ENCODE measurements around the gene ZNF578. TPM values are rescaled to one million over a fixed set of nuclear protein-coding genes. Genes with fewer than 3 reads are reported as not detected.
"Not testable (repeated sequence)": the region's sequence is repeated elsewhere in the genome, so short reads cannot be mapped to it uniquely, and the experiment has no call there.

ZNF578 gene
- total RNA-seq, 2 experiments from 2014 or later, result 0.77 to 1.1 TPM

GRCh38 chr19:52485064-52485463 lies 31.7 kb downstream of the ZNF578 start:
- POLR2A ChIA-PET; intact Hi-C loops (cut with DNase I, micrococcal nuclease); H3K27ac Mint-ChIP-seq; H3K27me3 Mint-ChIP-seq; ATAC-seq; H3K4me1 Mint-ChIP-seq; H3K4me3 Mint-ChIP-seq; DNase-seq; CTCF ChIA-PET: not testable (repeated sequence)
- Mint-ChIP-seq H3K36me3 (ENCODE audit: low read depth) (peaks cover 24% of the 10 kb centered on the region), H3K9me3 (ENCODE audit: low read depth) (peaks cover 39% of the 10 kb centered on the region)

GRCh38 chr19:52485561-52486240 lies 32.3 kb downstream of the ZNF578 start:
- CTCF ChIA-PET; POLR2A ChIA-PET; H3K4me3 Mint-ChIP-seq; H3K27me3 Mint-ChIP-seq; intact Hi-C loops (cut with DNase I, micrococcal nuclease); ATAC-seq; H3K4me1 Mint-ChIP-seq; H3K27ac Mint-ChIP-seq; DNase-seq: not testable (repeated sequence)
- peaks cover 21% of the 10 kb centered on the region for H3K36me3 Mint-ChIP-seq (ENCODE audit: low read depth)
- peaks cover 38% of the 10 kb centered on the region for H3K9me3 Mint-ChIP-seq (ENCODE audit: low read depth)

GRCh38 chr19:52492201-52492993 lies 39.0 kb downstream of the ZNF578 start:
- ATAC-seq, result peak; percentile 58
- ChIA-PET POLR2A (no interaction called here), CTCF (no interaction called here)
- DNase-seq, result peak; percentile 54
- Mint-ChIP-seq H3K9me3 (ENCODE audit: low read depth) (peaks cover 32% of the 10 kb centered on the region), H3K27me3 (peaks cover 7% of the 10 kb centered on the region), H3K4me3 (no peak overlapping the region), H3K36me3 (ENCODE audit: low read depth) (peaks cover 32% of the 10 kb centered on the region), H3K4me1 (no peaks in the 10 kb centered on the region), H3K27ac (no peak overlapping the region)
- intact Hi-C loops (cut with DNase I, micrococcal nuclease), result no loop called here

GRCh38 chr19:52492994-52493470 lies 39.7 kb downstream of the ZNF578 start:
- H3K36me3 Mint-ChIP-seq (ENCODE audit: low read depth), result peaks cover 34% of the 10 kb centered on the region
- DNase-seq (peak; percentile 34), ATAC-seq (peak; percentile 57)
- no peak overlapping the region for H3K4me3 Mint-ChIP-seq
- intact Hi-C loops (cut with DNase I, micrococcal nuclease), result no loop called here
- ChIA-PET CTCF (no interaction called here), POLR2A (no interaction called here)
- H3K27me3 Mint-ChIP-seq, result peaks cover 7% of the 10 kb centered on the region
- H3K27ac Mint-ChIP-seq, result no peak overlapping the region
- H3K9me3 Mint-ChIP-seq (ENCODE audit: low read depth), result peaks cover 38% of the 10 kb centered on the region
- no peaks in the 10 kb centered on the region for H3K4me1 Mint-ChIP-seq

GRCh38 chr19:52494518-52494917 lies 41.2 kb downstream of the ZNF578 start:
- ATAC-seq, result no peak
- ChIA-PET POLR2A (no interaction called here), CTCF (interaction anchor here (0.6 kb wide), 1 partner anchor 812 kb away, joined by 3 read pairs; no protein-coding TSS in a partner anchor)
- H3K9me3 Mint-ChIP-seq (ENCODE audit: low read depth), result peaks cover 40% of the 10 kb centered on the region
- peaks cover 7% of the 10 kb centered on the region for H3K27me3 Mint-ChIP-seq
- no peak overlapping the region for H3K27ac Mint-ChIP-seq
- no peaks in the 10 kb centered on the region for H3K4me1 Mint-ChIP-seq
- DNase-seq, result no peak
- H3K36me3 Mint-ChIP-seq (ENCODE audit: low read depth), result peaks cover 37% of the 10 kb centered on the region
- intact Hi-C loops (cut with DNase I, micrococcal nuclease), result no loop called here
- H3K4me3 Mint-ChIP-seq, result no peak overlapping the region

GRCh38 chr19:52498571-52498970 lies 45.2 kb downstream of the ZNF578 start:
- DNase-seq (no peak), ATAC-seq (no peak)
- CTCF ChIA-PET, result no interaction called here
- POLR2A ChIA-PET, result no interaction called here
- Mint-ChIP-seq H3K27me3 (peaks cover 3% of the 10 kb centered on the region), H3K4me3 (no peak overlapping the region), H3K36me3 (ENCODE audit: low read depth) (peaks cover 49% of the 10 kb centered on the region), H3K9me3 (ENCODE audit: low read depth) (peaks cover 44% of the 10 kb centered on the region), H3K27ac (no peak overlapping the region), H3K4me1 (no peaks in the 10 kb centered on the region)
- intact Hi-C loops (cut with DNase I, micrococcal nuclease), result no loop called here

GRCh38 chr19:52500474-52500873 lies 47.1 kb downstream of the ZNF578 start:
- H3K27ac Mint-ChIP-seq; intact Hi-C loops (cut with DNase I, micrococcal nuclease); H3K27me3 Mint-ChIP-seq; H3K4me1 Mint-ChIP-seq; POLR2A ChIA-PET; H3K4me3 Mint-ChIP-seq; ATAC-seq; CTCF ChIA-PET; DNase-seq: not testable (repeated sequence)
- peaks cover 49% of the 10 kb centered on the region for H3K36me3 Mint-ChIP-seq (ENCODE audit: low read depth)
- peaks cover 42% of the 10 kb centered on the region for H3K9me3 Mint-ChIP-seq (ENCODE audit: low read depth)

GRCh38 chr19:52500991-52501390 lies 47.6 kb downstream of the ZNF578 start:
- peaks cover 53% of the 10 kb centered on the region for H3K36me3 Mint-ChIP-seq (ENCODE audit: low read depth)
- H3K4me3 Mint-ChIP-seq; H3K27ac Mint-ChIP-seq; ATAC-seq; H3K27me3 Mint-ChIP-seq; intact Hi-C loops (cut with DNase I, micrococcal nuclease); POLR2A ChIA-PET; DNase-seq; CTCF ChIA-PET; H3K4me1 Mint-ChIP-seq: not testable (repeated sequence)
- H3K9me3 Mint-ChIP-seq (ENCODE audit: low read depth), result peaks cover 40% of the 10 kb centered on the region

- peaks cover 61% of the 10 kb centered on the region for H3K36me3 Mint-ChIP-seq (ENCODE audit: low read depth)
- H3K4me3 Mint-ChIP-seq, result no peak overlapping the region
- CTCF ChIA-PET, result no interaction called here
- intact Hi-C loops (cut with DNase I, micrococcal nuclease), result no loop called here
- POLR2A ChIA-PET, result no interaction called here
- no peak for ATAC-seq
- no peaks in the 10 kb centered on the region for H3K4me1 Mint-ChIP-seq
- H3K9me3 Mint-ChIP-seq (ENCODE audit: low read depth), result peaks cover 29% of the 10 kb centered on the region
- no peak overlapping the region for H3K27ac Mint-ChIP-seq
- DNase-seq, result no peak
- no peaks in the 10 kb centered on the region for H3K27me3 Mint-ChIP-seq
Measured at GRCh38 chr19:52507266-52507665, 53.9 kb downstream of the ZNF578 start.

GRCh38 chr19:52516191-52516590 lies 62.8 kb downstream of the ZNF578 start:
- ChIA-PET CTCF (no interaction called here), POLR2A (no interaction called here)
- Mint-ChIP-seq H3K27ac (no peak overlapping the region), H3K4me1 (no peaks in the 10 kb centered on the region), H3K27me3 (no peaks in the 10 kb centered on the region), H3K9me3 (ENCODE audit: low read depth) (peaks cover 55% of the 10 kb centered on the region), H3K4me3 (no peak overlapping the region), H3K36me3 (ENCODE audit: low read depth) (peaks cover 25% of the 10 kb centered on the region)
- DNase-seq (no peak), ATAC-seq (no peak)
- intact Hi-C loops (cut with DNase I, micrococcal nuclease), result no loop called here

GRCh38 chr19:52518646-52519045 lies 65.3 kb downstream of the ZNF578 start:
- peaks cover 45% of the 10 kb centered on the region for H3K9me3 Mint-ChIP-seq (ENCODE audit: low read depth)
- ChIA-PET POLR2A (interaction anchor here (0.6 kb wide), 1 partner anchor 8 kb away, joined by 3 read pairs; no protein-coding TSS in a partner anchor), CTCF (no interaction called here)
- no peak overlapping the region for H3K27ac Mint-ChIP-seq
- peaks cover 16% of the 10 kb centered on the region for H3K36me3 Mint-ChIP-seq (ENCODE audit: low read depth)
- no peak for ATAC-seq
- no peaks in the 10 kb centered on the region for H3K27me3 Mint-ChIP-seq
- no peak overlapping the region for H3K4me3 Mint-ChIP-seq
- DNase-seq, result no peak
- intact Hi-C loops (cut with DNase I, micrococcal nuclease), result no loop called here
- no peaks in the 10 kb centered on the region for H3K4me1 Mint-ChIP-seq

GRCh38 chr19:52519175-52519574 lies 65.8 kb downstream of the ZNF578 start:
- H3K4me3 Mint-ChIP-seq; H3K27ac Mint-ChIP-seq; DNase-seq; CTCF ChIA-PET; H3K4me1 Mint-ChIP-seq; H3K27me3 Mint-ChIP-seq; ATAC-seq; intact Hi-C loops (cut with DNase I, micrococcal nuclease): not testable (repeated sequence)
- H3K9me3 Mint-ChIP-seq (ENCODE audit: low read depth), result peaks cover 41% of the 10 kb centered on the region
- H3K36me3 Mint-ChIP-seq (ENCODE audit: low read depth), result peaks cover 12% of the 10 kb centered on the region
- POLR2A ChIA-PET, result interaction anchor here (0.6 kb wide), 1 partner anchor 8 kb away, joined by 3 read pairs; no protein-coding TSS in a partner anchor
